Hematopoietic multipotent progenitor cell treated with erythropoietin and hydrocortisone succinate and interleukin-3 and kit ligand, for 4 days (in vitro differentiated cells): Measurements from ENCODE around the gene BTNL8.

Experiments
- DNase-seq: peaks from one replicate; pipeline ENCODE4 v3.0.0-alpha.2; 2015

Gene BTNL8

GRCh38 chr5:180898621-180899246, at the start of gene BTNL8:
TSS of gene BTNL8 (plus strand) at chr5:180899159. CDS start at chr5:180899311, 152 bp downstream.
- no peak for DNase-seq

- DNase-seq: no peak
Observed at GRCh38 chr5:180849827-180850226, 49.1 kb upstream of the BTNL8 start.

- DNase-seq: no peak
Observed at GRCh38 chr5:180850434-180851078, 48.4 kb upstream of the BTNL8 start.

GRCh38 chr5:180852495-180852894, 46.5 kb upstream of the BTNL8 start:
- no peak for DNase-seq

GRCh38 chr5:180853121-180853847, 45.7 kb upstream of the BTNL8 start:
- DNase-seq: no peak

GRCh38 chr5:180853848-180854176, 45.1 kb upstream of the BTNL8 start:
- no peak for DNase-seq

- DNase-seq: no peak
Observed at GRCh38 chr5:180858586-180858985, 40.4 kb upstream of the BTNL8 start.

GRCh38 chr5:180860273-180860886, 38.6 kb upstream of the BTNL8 start:
- DNase-seq: peak; percentile 89

- peak; percentile 96 for DNase-seq
Observed at GRCh38 chr5:180860887-180861822, 37.8 kb upstream of the BTNL8 start, which contains the start of gene ZFP62. TSS of gene ZFP62 (minus strand) at chr5:180861276. CDS start at chr5:180861219, 57 bp downstream.

GRCh38 chr5:180862645-180863044, 36.3 kb upstream of the BTNL8 start:
- peak; percentile 29 for DNase-seq

GRCh38 chr5:180865981-180866695, 32.8 kb upstream of the BTNL8 start:
- DNase-seq: no peak

GRCh38 chr5:180866985-180867384, 32.0 kb upstream of the BTNL8 start:
- DNase-seq: no peak

- DNase-seq: peak; percentile 85
Observed at GRCh38 chr5:180868960-180869359, 30.0 kb upstream of the BTNL8 start.

GRCh38 chr5:180869587-180869986, 29.4 kb upstream of the BTNL8 start:
- DNase-seq: no peak

- no peak for DNase-seq
Observed at GRCh38 chr5:180870276-180871068, 28.5 kb upstream of the BTNL8 start.

GRCh38 chr5:180872419-180872818, 26.5 kb upstream of the BTNL8 start:
- DNase-seq: no peak

GRCh38 chr5:180873615-180874520, 25.1 kb upstream of the BTNL8 start:
- DNase-seq: peak; percentile 91

GRCh38 chr5:180874804-180875582, 24.0 kb upstream of the BTNL8 start:
- no peak for DNase-seq

GRCh38 chr5:180875860-180876426, 23.0 kb upstream of the BTNL8 start:
- no peak for DNase-seq
